ENCODE results near the gene CSMD2. TPM values are rescaled to one million over a fixed set of nuclear protein-coding genes. Genes with fewer than 3 reads are reported as not detected.

CSMD2 gene
- total and polyA plus RNA-seq, 2 of the 8 experiments (the other 6 are each of a cell fraction or from before 2014, with no cell fraction given): 7.0 to 14.7 TPM

DNA sequence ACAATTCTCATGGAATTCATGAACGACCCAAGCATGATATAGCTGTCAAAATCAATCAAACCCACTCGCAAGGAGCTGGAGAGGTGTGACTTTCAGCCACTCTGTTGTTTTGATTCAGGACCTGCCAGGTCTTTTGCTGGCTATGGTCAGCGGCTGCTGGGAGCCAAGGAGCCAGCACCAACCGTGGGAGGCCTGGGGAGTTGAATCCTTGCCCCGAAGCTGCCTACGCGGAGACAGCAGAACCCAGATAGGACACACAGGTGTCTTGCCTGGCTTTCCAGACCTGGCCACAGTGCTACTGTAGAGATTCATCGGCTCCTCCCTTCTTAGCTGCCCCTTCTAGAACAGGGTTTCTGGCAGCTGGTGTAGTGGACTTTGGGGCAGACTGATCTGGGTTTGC is 649.9 kb downstream of the CSMD2 start (continued):
- TF ChIP-seq SP4 (IDR thresholded peaks at IDR 0.05; ENCODE audit: low read length): no peak
